Measurements from ENCODE around the gene C19orf38.
A peak's percentile ranks its signal among the peaks of the same experiment; 100 is the strongest.

C19orf38 gene

DNA sequence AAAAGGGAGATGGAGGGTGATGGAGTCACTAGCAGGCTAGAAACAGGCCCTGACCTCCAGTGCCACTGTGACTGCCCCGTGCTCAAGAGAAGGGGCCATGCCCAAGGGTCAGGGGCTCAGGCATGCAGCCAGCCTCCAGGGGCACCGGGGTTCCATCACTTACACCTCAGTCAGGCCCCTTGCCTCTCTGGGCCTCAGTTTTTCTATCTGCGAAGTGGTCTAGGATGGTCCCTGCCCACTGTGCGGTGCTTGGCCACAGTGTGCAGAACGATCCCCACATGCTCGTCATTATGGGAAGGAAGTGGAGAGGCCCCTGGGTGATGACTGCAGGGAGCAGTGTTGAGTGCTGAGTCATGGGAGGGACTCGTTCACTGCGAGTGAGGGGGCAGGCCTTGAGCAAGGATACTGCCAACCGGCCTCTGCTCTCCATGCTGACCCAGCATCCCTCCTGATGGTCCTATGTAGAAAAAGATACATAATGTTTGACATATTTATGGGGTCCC lies 35.3 kb upstream of the C19orf38 start:
- DNase-seq = no peak
- H3K4me3 ChIP-seq (ENCODE audit: low read depth, low read length) = no peak overlapping the region
- H3K36me3 ChIP-seq = peaks cover 49% of the 10 kb centered on the region
- H3K4me1 ChIP-seq = peaks cover 10% of the 10 kb centered on the region; the same call in 1 of the 2 replicates
- TF ChIP-seq, protein P1, sequence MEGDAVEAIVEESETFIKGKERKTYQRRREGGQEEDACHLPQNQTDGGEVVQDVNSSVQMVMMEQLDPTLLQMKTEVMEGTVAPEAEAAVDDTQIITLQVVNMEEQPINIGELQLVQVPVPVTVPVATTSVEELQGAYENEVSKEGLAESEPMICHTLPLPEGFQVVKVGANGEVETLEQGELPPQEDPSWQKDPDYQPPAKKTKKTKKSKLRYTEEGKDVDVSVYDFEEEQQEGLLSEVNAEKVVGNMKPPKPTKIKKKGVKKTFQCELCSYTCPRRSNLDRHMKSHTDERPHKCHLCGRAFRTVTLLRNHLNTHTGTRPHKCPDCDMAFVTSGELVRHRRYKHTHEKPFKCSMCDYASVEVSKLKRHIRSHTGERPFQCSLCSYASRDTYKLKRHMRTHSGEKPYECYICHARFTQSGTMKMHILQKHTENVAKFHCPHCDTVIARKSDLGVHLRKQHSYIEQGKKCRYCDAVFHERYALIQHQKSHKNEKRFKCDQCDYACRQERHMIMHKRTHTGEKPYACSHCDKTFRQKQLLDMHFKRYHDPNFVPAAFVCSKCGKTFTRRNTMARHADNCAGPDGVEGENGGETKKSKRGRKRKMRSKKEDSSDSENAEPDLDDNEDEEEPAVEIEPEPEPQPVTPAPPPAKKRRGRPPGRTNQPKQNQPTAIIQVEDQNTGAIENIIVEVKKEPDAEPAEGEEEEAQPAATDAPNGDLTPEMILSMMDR (IDR thresholded peaks at IDR 0.05; ENCODE audit: low read depth, low read length) = no peak
- H3K9me3 ChIP-seq = no peaks in the 10 kb centered on the region; the same call in 1 of the 2 replicates
- no peaks in the 10 kb centered on the region for H3K27me3 ChIP-seq

DNA sequence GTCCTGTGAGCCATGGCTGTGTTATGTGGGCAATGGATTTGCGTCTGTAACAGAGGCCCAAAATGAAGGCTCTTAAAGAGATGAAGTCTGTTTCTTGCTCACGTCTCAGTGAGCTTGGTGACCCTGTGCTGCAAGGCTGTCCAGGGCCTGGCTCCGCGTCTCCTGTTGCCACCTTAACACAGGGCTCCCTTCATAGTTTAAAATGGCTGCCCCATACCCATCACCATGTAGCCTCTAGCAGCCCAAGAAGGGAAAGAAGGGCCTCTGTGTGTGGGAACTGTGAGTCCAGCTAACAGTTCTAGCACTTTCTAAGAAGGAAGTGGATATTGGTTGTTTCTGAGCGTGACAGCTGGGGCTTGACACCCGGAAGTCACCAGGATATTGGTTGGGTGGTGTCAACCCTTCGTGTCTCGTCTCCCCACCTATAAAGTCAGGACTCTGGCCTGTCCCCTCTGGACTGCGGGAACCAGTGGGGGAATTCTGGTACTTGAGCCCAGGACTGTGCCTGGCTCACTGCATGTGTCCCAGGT lies 33.1 kb upstream of the C19orf38 start:
- Histone ChIP-seq H3K9me3 (no peaks in the 10 kb centered on the region; the same call in 1 of the 2 replicates), H3K4me1 (peaks cover 10% of the 10 kb centered on the region; the same call in 1 of the 2 replicates), H3K27me3 (no peaks in the 10 kb centered on the region), H3K4me3 (ENCODE audit: low read depth, low read length) (no peak overlapping the region), H3K36me3 (peaks cover 47% of the 10 kb centered on the region)
- no peak for DNase-seq
- TF ChIP-seq, protein P1 (IDR thresholded peaks at IDR 0.05; ENCODE audit: low read depth, low read length) = no peak

DNA sequence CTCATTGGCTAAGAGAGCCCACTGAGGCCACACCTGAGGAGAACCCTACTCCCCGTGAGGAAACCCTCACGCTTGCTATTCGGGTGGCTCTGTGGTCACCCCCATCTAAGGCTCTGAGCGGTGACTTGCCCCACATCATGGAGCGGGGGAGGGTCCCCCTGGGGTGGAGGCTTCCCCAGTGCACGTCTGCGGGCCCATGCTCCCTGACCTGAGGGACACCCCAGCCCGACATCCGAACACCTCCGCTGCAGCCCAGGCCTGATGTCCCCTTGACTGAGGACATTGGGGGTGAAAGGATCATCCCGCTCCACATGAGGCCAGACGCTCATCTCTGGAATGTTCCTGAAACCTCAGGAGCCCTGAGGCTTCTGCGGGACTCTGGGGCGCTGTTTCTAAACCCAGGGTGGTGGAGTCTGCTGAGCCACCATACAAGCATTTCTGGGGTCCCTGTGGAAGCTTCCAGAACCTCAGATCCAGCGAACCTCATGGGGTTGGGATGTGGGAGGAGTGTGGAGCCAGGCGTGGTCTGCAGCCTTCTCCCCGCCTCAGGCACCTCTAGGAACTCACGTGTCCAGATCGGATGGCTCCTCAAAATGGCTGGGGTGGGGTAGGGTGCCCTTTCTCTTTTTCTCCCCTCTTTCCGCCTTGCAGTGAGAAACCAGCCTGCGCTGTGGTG lies 32.1 kb upstream of the C19orf38 start:
- Histone ChIP-seq H3K9me3 (no peaks in the 10 kb centered on the region; the same call in 1 of the 2 replicates), H3K27me3 (no peaks in the 10 kb centered on the region), H3K4me3 (ENCODE audit: low read depth, low read length) (no peak overlapping the region), H3K4me1 (peaks cover 10% of the 10 kb centered on the region; the same call in 1 of the 2 replicates), H3K36me3 (peaks cover 52% of the 10 kb centered on the region)
- TF ChIP-seq, protein P1 (IDR thresholded peaks at IDR 0.05; ENCODE audit: low read depth, low read length) = no peak
- DNase-seq = no peak

DNA sequence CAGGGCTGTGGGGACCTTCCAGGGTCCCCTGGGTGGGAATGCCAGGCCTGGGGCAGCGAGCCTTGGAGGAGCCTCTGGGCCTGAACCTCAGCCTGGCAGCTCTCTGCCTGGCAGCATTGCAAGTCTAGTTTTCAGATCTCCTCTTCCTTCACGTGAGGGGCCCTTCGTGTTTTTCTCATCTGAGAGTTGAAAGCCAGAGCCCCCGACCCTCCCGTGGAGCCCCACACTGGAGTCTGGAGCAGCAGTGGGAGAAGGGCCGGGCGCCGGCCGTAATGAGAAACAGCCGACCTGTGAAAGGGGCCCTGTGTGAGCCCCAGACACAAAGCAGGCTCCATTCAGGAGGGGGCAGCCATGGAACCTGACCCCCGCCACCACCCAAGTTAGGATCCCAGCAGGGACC lies 31.5 kb upstream of the C19orf38 start:
- peaks cover 10% of the 10 kb centered on the region; the same call in 1 of the 2 replicates for H3K4me1 ChIP-seq
- H3K36me3 ChIP-seq = peaks cover 52% of the 10 kb centered on the region
- H3K27me3 ChIP-seq = no peaks in the 10 kb centered on the region
- TF ChIP-seq, protein P1 (IDR thresholded peaks at IDR 0.05; ENCODE audit: low read depth, low read length) = no peak
- DNase-seq = no peak
- no peaks in the 10 kb centered on the region; the same call in 1 of the 2 replicates for H3K9me3 ChIP-seq
- no peak overlapping the region for H3K4me3 ChIP-seq (ENCODE audit: low read depth, low read length)

DNA sequence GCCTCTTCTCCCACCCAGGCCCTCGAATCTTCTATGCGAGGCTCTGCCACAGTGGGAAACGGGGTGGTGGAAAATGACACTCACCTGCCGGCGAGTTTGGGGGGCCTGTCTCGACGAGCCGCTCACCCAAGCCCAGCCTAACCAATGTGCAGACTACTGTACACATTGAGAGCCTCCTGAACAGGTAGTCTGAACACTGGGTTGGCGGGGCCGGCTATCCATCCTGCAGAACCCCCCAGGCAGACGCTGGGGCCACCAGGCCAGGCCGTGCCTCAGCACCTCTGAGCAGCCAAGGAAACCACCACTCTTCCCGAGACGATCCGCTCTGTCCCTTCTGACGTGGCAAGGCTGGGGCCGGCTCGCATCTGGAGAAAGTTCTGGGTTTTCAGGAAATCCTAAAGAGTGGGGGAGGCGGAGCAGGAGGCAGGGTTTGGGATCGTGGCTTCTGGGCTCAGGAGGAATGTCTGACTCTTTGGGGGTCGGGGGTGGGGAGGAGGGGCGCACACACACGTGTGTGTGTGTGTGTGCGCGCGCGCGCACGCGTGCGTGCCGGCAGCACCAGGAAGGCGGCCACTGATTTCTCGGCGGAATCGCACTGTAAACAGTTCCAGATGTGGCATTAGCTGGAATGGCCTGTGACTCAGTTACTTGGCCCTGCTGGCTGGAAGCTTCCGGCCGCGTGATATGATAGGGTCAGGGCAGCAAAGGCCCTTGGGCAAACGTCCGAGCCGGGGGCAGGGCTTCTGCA lies 30.8 kb upstream of the C19orf38 start:
- DNase-seq = peak; percentile 59
- TF ChIP-seq, protein P1 (IDR thresholded peaks at IDR 0.05; ENCODE audit: low read depth, low read length) = no peak
- no peaks in the 10 kb centered on the region; the same call in 1 of the 2 replicates for H3K9me3 ChIP-seq
- peaks cover 48% of the 10 kb centered on the region for H3K36me3 ChIP-seq
- H3K27me3 ChIP-seq = no peaks in the 10 kb centered on the region
- H3K4me3 ChIP-seq (ENCODE audit: low read depth, low read length) = peak overlapping the region; percentile 36
- H3K4me1 ChIP-seq = peaks cover 10% of the 10 kb centered on the region; the same call in 1 of the 2 replicates
